ENCODE measurements around the gene METTL15. TPM values are rescaled to one million over a fixed set of nuclear protein-coding genes. Genes with fewer than 3 reads are reported as not detected.

The METTL15 gene
- polyA plus RNA-seq, 1 donor (not counting 4 experiments of a cell fraction or from before 2014, with no cell fraction given): 10.0 TPM

DNA sequence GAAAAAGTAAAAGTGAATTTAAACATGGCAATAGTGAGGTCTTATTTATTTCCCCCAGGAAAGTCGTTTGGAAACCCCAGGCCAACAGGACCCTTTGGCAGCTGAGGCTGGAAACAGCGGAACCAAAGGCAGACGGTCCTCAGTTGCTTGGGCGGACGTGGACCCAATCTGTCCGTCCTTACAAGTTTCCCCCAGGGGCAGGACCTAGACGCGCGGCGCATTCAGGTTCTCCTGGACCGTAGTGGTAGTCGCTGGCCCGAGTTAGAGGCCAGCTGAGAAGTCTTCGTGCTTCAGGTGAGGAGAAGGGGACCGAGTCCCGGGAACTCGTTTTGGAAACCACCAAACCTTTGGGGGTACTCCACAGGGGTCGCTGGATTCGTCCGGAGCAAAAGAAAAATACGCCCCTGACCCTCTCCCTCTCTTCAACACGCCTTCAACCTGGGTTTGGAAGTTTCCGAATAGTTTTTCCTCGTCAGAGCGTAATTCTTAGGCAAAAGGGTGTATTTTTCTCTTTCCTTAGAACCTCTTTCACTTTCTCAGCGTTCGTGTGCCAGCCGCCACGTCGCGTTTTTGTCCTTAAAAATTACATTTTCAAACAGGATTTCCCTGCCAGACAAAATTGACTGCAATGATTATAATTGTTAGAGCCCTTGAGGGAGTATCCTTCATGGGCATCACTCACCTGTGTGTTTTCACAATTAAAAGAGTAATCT is 2.1 kb downstream of the METTL15 start:
- FAIRE-seq (peak; percentile 34), DNase-seq (ENCODE audit: low read depth, low spot score) (no peak)
- Histone ChIP-seq H2AFZ (ENCODE audit: control insufficient read depth, low read length) (peak overlapping the region; percentile 94), H3K27ac (ENCODE audit: control insufficient read depth, insufficient read depth, low read length) (peak overlapping the region; percentile 92), H3K9me1 (ENCODE audit: control insufficient read depth, extremely low read depth, insufficient read depth, low read length) (no peaks in the 10 kb centered on the region), H3K36me3 (ENCODE audit: control insufficient read depth in 2 of 2, extremely low read depth in 1 of 2, insufficient read depth in 2 of 2, low read length in 2 of 2) (peaks cover 0 to 2% of the 10 kb centered on the region in 2 experiments), H3K9ac (ENCODE audit: control insufficient read depth, extremely low read depth, insufficient read depth, low read length) (peak overlapping the region; percentile 92), H3K27me3 (ENCODE audit: control insufficient read depth, extremely low read depth, insufficient read depth, low read length) (no peaks in the 10 kb centered on the region), H3K4me2 (ENCODE audit: control insufficient read depth, extremely low read depth, insufficient read depth, low read depth, low read length) (peak overlapping the region; percentile 96), H3K79me2 (ENCODE audit: control insufficient read depth, insufficient read depth, low read length) (peaks cover 47% of the 10 kb centered on the region), H4K20me1 (ENCODE audit: control insufficient read depth, extremely low read depth, insufficient read depth, low read length) (no peaks in the 10 kb centered on the region), H3K4me3 (ENCODE audit: control insufficient read depth in 2 of 3, extremely low read depth in 1 of 3, insufficient read depth in 2 of 3, low read depth in 1 of 3, low read length in 3 of 3) (peak overlapping the region; percentile 65 to 87 (median 83)), H3K4me1 (ENCODE audit: control insufficient read depth, extremely low read depth, insufficient read depth, low read length) (peaks cover 22% of the 10 kb centered on the region), H3K9me3 (ENCODE audit: control insufficient read depth, low read depth, low read length) (no peaks in the 10 kb centered on the region)
- dilution Hi-C loops (cut with MboI; ENCODE audit: extremely low pct_ligation_motif_present, low sequenced_read_pairs): no loop called here
- TF ChIP-seq EZH2 (IDR thresholded peaks at IDR 0.05; ENCODE audit: low read length): no peak
- TF ChIP-seq, protein P1, sequence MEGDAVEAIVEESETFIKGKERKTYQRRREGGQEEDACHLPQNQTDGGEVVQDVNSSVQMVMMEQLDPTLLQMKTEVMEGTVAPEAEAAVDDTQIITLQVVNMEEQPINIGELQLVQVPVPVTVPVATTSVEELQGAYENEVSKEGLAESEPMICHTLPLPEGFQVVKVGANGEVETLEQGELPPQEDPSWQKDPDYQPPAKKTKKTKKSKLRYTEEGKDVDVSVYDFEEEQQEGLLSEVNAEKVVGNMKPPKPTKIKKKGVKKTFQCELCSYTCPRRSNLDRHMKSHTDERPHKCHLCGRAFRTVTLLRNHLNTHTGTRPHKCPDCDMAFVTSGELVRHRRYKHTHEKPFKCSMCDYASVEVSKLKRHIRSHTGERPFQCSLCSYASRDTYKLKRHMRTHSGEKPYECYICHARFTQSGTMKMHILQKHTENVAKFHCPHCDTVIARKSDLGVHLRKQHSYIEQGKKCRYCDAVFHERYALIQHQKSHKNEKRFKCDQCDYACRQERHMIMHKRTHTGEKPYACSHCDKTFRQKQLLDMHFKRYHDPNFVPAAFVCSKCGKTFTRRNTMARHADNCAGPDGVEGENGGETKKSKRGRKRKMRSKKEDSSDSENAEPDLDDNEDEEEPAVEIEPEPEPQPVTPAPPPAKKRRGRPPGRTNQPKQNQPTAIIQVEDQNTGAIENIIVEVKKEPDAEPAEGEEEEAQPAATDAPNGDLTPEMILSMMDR (optimal IDR thresholded peaks at IDR 0.05 in 1 of 3, IDR thresholded peaks at IDR 0.05 in 1 of 3, conservative IDR thresholded peaks at IDR 0.05 in 1 of 3; ENCODE audit: extremely low read depth in 1 of 3, insufficient read depth in 2 of 3, low read length in 3 of 3): no peak

DNA sequence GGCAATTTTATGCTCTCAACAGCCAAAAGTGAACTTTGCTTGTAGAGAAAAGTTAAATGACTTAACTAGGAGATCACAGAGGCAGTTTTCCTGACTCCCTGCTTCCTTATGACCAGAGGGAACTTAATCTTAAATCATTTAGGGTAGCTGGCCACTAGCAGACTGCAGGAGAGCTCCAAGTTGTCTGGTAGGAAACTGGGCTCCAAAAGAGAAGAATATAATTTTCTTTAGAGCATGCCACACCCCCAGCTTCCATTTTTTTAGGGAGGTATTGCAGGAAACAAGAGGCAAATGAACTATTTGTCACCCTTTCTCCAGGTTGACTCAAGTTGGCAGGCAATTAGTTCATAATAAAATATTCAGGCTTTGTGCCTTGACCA is 2.6 kb downstream of the METTL15 start:
- no peak for FAIRE-seq
- Histone ChIP-seq H3K9me3 (ENCODE audit: control insufficient read depth, low read depth, low read length) (no peaks in the 10 kb centered on the region), H2AFZ (ENCODE audit: control insufficient read depth, low read length) (peak overlapping the region; percentile 94), H3K79me2 (ENCODE audit: control insufficient read depth, insufficient read depth, low read length) (peaks cover 42% of the 10 kb centered on the region), H3K9me1 (ENCODE audit: control insufficient read depth, extremely low read depth, insufficient read depth, low read length) (no peaks in the 10 kb centered on the region), H3K4me1 (ENCODE audit: control insufficient read depth, extremely low read depth, insufficient read depth, low read length) (peaks cover 16% of the 10 kb centered on the region), H3K4me3 (ENCODE audit: control insufficient read depth in 2 of 3, extremely low read depth in 1 of 3, insufficient read depth in 2 of 3, low read depth in 1 of 3, low read length in 3 of 3) (peak overlapping the region; percentile 65 to 87 (median 83)), H3K27ac (ENCODE audit: control insufficient read depth, insufficient read depth, low read length) (peak overlapping the region; percentile 92), H4K20me1 (ENCODE audit: control insufficient read depth, extremely low read depth, insufficient read depth, low read length) (no peaks in the 10 kb centered on the region), H3K4me2 (ENCODE audit: control insufficient read depth, extremely low read depth, insufficient read depth, low read depth, low read length) (peak overlapping the region; percentile 96), H3K27me3 (ENCODE audit: control insufficient read depth, extremely low read depth, insufficient read depth, low read length) (no peaks in the 10 kb centered on the region), H3K36me3 (ENCODE audit: control insufficient read depth in 2 of 2, extremely low read depth in 1 of 2, insufficient read depth in 2 of 2, low read length in 2 of 2) (peaks cover 0 to 2% of the 10 kb centered on the region in 2 experiments), H3K9ac (ENCODE audit: control insufficient read depth, extremely low read depth, insufficient read depth, low read length) (peak overlapping the region; percentile 92)
- DNase-seq (ENCODE audit: low read depth, low spot score): no peak
- TF ChIP-seq, protein P1 (optimal IDR thresholded peaks at IDR 0.05 in 1 of 3, IDR thresholded peaks at IDR 0.05 in 1 of 3, conservative IDR thresholded peaks at IDR 0.05 in 1 of 3; ENCODE audit: extremely low read depth in 1 of 3, insufficient read depth in 2 of 3, low read length in 3 of 3): no peak
- no peak for TF ChIP-seq EZH2 (IDR thresholded peaks at IDR 0.05; ENCODE audit: low read length)
- dilution Hi-C loops (cut with MboI; ENCODE audit: extremely low pct_ligation_motif_present, low sequenced_read_pairs): no loop called here

Data from keratinocyte (primary cell).